Gastroesophageal sphincter (tissue), 3 donors: ENCODE results near the gene CALU.

ENCODE experiments used
- POLR2A ChIP-seq, 2 donors: fragments of 450-650 bp; IDR thresholded peaks; one replicate each; pipeline ENCODE4 v1.6.1; 2017; ENCODE audit warnings: antibody characterized with exemption in 2 of 2, mild to moderate bottlenecking in 2 of 2, moderate library complexity in 1 of 2
- TF ChIP-seq, protein P1 (sequence below), 4 experiments: fragments of 200-600 bp in 2 of 4; fragments of 450-650 bp in 2 of 4; sonication (generic) in 1 of 4; IDR thresholded peaks; one replicate each; pipeline ENCODE4 v1.5.1; 2017 to 2019; ENCODE audit warnings: antibody characterized with exemption in 4 of 4, mild to moderate bottlenecking in 2 of 4, moderate library complexity in 2 of 4

DNA sequence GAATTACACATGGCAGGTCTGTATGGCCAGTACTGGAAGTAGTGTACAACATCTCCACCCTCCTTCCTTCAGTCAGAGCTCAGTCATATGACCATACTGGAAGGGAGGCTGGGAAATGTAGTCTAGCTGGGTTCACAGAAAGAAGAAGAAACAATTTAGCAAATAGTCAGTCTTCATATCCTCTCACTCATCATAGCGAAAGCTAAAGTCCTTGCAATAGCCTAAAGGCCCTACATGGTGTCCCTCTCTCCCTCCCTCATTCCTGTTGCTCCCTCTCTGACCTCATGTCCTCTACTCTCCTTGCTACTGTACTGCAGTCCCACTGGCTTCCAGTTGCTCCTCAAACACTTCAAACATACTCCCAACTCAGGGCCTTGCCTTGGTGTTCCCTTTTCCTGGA is 4.3 kb upstream of the CALU start:
- TF ChIP-seq, protein P1, sequence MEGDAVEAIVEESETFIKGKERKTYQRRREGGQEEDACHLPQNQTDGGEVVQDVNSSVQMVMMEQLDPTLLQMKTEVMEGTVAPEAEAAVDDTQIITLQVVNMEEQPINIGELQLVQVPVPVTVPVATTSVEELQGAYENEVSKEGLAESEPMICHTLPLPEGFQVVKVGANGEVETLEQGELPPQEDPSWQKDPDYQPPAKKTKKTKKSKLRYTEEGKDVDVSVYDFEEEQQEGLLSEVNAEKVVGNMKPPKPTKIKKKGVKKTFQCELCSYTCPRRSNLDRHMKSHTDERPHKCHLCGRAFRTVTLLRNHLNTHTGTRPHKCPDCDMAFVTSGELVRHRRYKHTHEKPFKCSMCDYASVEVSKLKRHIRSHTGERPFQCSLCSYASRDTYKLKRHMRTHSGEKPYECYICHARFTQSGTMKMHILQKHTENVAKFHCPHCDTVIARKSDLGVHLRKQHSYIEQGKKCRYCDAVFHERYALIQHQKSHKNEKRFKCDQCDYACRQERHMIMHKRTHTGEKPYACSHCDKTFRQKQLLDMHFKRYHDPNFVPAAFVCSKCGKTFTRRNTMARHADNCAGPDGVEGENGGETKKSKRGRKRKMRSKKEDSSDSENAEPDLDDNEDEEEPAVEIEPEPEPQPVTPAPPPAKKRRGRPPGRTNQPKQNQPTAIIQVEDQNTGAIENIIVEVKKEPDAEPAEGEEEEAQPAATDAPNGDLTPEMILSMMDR (IDR thresholded peaks at IDR 0.05) = no peak
- no peak for TF ChIP-seq POLR2A (IDR thresholded peaks at IDR 0.05)
